OCI-LY7 (cell line): ENCODE measurements around the gene FHIT. TPM values are rescaled to one million over a fixed set of nuclear protein-coding genes. Genes with fewer than 3 reads are reported as not detected.

Source experiments
- BruUV-seq: library from RNA; stranded (reverse); fragments of 400-500 nt; replicated peaks from 2 replicates; lab custom pipeline; 2021; lab: Mats Ljungman, UMichigan
- CTCF ChIA-PET: fragments of 300-600 bp; sonication (Branson Sonifier 250); formaldehyde crosslinking; loops from one replicate; lab custom pipeline; 2022; ENCODE audit warnings: antibody characterized with exemption; ENCODE audit not compliant: unreplicated experiment; lab: Charles Lee
- POLR2A ChIA-PET: fragments of 300-600 bp; sonication (Branson Sonifier 250); formaldehyde crosslinking; loops from one replicate; lab custom pipeline; 2022; ENCODE audit warnings: antibody characterized with exemption; lab: Charles Lee
- DNase-seq: peaks from one replicate; pipeline ENCODE4 v3.0.0-alpha.2; 2015; ENCODE audit warnings: low spot score
- H2AFZ ChIP-seq: fragments of 200-600 bp; sonication (generic), shearing (Covaris generic); 2 replicates; pipeline ENCODE4 v1.6.1; 2014; ENCODE audit warnings: mild to moderate bottlenecking, antibody characterized with exemption, low read length, moderate library complexity
- H3K27ac ChIP-seq: fragments of 200-600 bp; sonication (generic); 2 replicates; pipeline ENCODE4 v1.5.1; 2014; ENCODE audit warnings: mixed run types, low read depth, mild to moderate bottlenecking, moderate library complexity, low read length, inconsistent platforms; ENCODE audit not compliant: poor library complexity, severe bottlenecking
- H3K36me3 ChIP-seq: fragments of 200-600 bp; sonication (generic); 2 replicates; pipeline ENCODE4 v1.6.1; 2014; ENCODE audit warnings: mild to moderate bottlenecking, antibody characterized with exemption, low read length, moderate library complexity, mixed read lengths; ENCODE audit not compliant: insufficient read depth
- H3K4me1 ChIP-seq: fragments of 200-600 bp; sonication (generic); 2 replicates; pipeline ENCODE4 v1.5.1; 2014; ENCODE audit warnings: mild to moderate bottlenecking, low read length; ENCODE audit not compliant: insufficient read depth, poor library complexity, severe bottlenecking
- H3K4me2 ChIP-seq: fragments of 200-600 bp; sonication (generic); 2 replicates; pipeline ENCODE4 v1.6.1; 2014; ENCODE audit warnings: mild to moderate bottlenecking, low read length
- H3K4me3 ChIP-seq: fragments of 200-600 bp; sonication (generic); 2 replicates; pipeline ENCODE4 v1.5.1; 2014; ENCODE audit warnings: mild to moderate bottlenecking, low read depth, low read length; ENCODE audit not compliant: poor library complexity, severe bottlenecking
- H3K79me2 ChIP-seq: fragments of 200-600 bp; sonication (generic); 2 replicates; pipeline ENCODE4 v1.6.1; 2016; ENCODE audit warnings: low read depth, mild to moderate bottlenecking, low read length, moderate library complexity, mixed read lengths; ENCODE audit not compliant: insufficient read depth
- H3K9me2 ChIP-seq: fragments of 200-600 bp; sonication (generic); 2 replicates; pipeline ENCODE4 v1.6.1; 2016; ENCODE audit warnings: mild to moderate bottlenecking, low read length, mixed read lengths; ENCODE audit not compliant: insufficient read depth
- H3K9me3 ChIP-seq: fragments of 200-600 bp; sonication (generic); 2 replicates; pipeline ENCODE4 v1.6.1; 2014; ENCODE audit warnings: mild to moderate bottlenecking, mixed run types, low read length, mixed read lengths
- H4K20me1 ChIP-seq: fragments of 200-600 bp; sonication (generic); 2 replicates; pipeline ENCODE4 v1.6.1; 2014; ENCODE audit warnings: mild to moderate bottlenecking, antibody characterized with exemption, low read length, moderate library complexity, mixed read lengths; ENCODE audit not compliant: insufficient read depth
- CTCF ChIP-seq: fragments of 200-600 bp; sonication (generic); conservative IDR thresholded peaks from 2 replicates; pipeline ENCODE4 v1.5.1; 2014; ENCODE audit warnings: mild to moderate bottlenecking, antibody characterized with exemption, low read length, moderate library complexity, mixed read lengths
- EZH2phosphoT487 ChIP-seq: fragments of 200-600 bp; sonication (generic); IDR thresholded peaks from 2 replicates; pipeline ENCODE4 v1.6.1; 2018; ENCODE audit warnings: low read depth, borderline replicate concordance, mild to moderate bottlenecking, mixed run types, antibody characterized with exemption, low read length, moderate library complexity, mixed read lengths
- intact Hi-C: fragments of 100-400 bp; cut with micrococcal nuclease; formaldehyde crosslinking; loops from one replicate; pipeline ENCODE4 v1.10.0; 2022; ENCODE audit not compliant: unreplicated experiment
- total RNA-seq, 2 experiments: library from RNA; depleted of rRNA in 1 of 2; stranded (reverse); fragments of >200 nt in 1 of 2; shearing (Covaris generic) in 1 of 2; gene quantifications; 2 replicates each; pipeline ENCODE4 v1.2.3, GENCODE V29; 2014 to 2022

Gene FHIT
- total RNA-seq, 2 experiments from 2014 or later: 5.0 to 10.9 TPM

DNA sequence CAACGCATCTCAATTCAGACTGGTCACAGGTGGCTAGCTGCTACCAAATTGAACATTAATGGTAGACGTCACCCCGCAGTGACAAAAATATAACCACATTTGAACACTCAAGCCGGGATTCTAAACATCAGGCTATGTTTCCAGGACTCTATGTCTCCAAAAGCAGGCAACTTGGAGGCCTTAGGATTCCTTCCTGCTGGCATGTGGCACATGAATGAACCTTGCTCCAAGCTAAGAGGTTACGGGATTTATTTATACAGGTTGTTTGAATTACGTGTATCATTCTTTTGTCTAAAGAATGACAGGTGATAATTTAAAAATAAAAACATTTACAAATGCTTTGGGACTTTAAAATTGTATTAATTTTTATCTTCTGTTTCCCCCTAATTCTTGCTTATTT lies 1337.0 kb downstream of the FHIT start:
- Histone ChIP-seq H3K4me2 (no peak overlapping the region), H3K36me3 (no peaks in the 10 kb centered on the region), H2AFZ (no peak overlapping the region), H3K27ac (no peak overlapping the region), H3K4me3 (no peak overlapping the region), H3K4me1 (no peaks in the 10 kb centered on the region), H3K9me2 (no peaks in the 10 kb centered on the region), H4K20me1 (no peaks in the 10 kb centered on the region), H3K79me2 (no peaks in the 10 kb centered on the region), H3K9me3 (no peaks in the 10 kb centered on the region)
- no peak for TF ChIP-seq CTCF
- no peak for TF ChIP-seq EZH2phosphoT487
- POLR2A ChIA-PET: interaction anchor here (0.6 kb wide), 1 partner anchor 90 kb away, joined by 3 read pairs; no protein-coding TSS in a partner anchor
- intact Hi-C loops: no loop called here
- CTCF ChIA-PET: no interaction called here
- no TSS peak for BruUV-seq
- no peak for DNase-seq

GRCh38 chr3:59913645-59914044 lies 1337.6 kb downstream of the FHIT start:
- DNase-seq: no peak
- ChIA-PET POLR2A (interaction anchor here (0.6 kb wide), 1 partner anchor 90 kb away, joined by 3 read pairs; no protein-coding TSS in a partner anchor), CTCF (no interaction called here)
- Histone ChIP-seq H3K79me2 (no peaks in the 10 kb centered on the region), H3K9me2 (no peaks in the 10 kb centered on the region), H3K4me2 (no peak overlapping the region), H3K9me3 (no peaks in the 10 kb centered on the region), H4K20me1 (no peaks in the 10 kb centered on the region), H3K4me1 (no peaks in the 10 kb centered on the region), H2AFZ (no peak overlapping the region), H3K36me3 (no peaks in the 10 kb centered on the region), H3K27ac (no peak overlapping the region), H3K4me3 (no peak overlapping the region)
- intact Hi-C loops: no loop called here
- BruUV-seq: no TSS peak
- TF ChIP-seq CTCF: no peak
- no peak for TF ChIP-seq EZH2phosphoT487

DNA sequence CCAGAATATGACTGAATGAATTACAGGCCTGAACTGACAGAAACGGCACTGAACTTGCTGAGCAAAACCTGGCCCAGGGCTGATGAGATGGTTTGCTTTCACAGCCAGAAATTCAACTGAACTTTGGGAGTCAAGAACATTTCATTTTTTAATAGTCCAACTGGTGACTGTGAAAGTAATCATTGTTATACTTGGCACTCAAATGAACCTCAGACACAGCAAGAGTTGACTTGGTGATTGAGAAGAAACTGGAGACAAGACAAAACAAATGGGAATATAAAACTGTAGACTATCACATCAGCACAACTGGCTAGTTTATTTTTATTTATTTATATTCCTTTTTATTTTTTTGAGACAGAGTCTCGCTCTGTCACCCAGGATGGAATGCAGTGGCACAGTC lies 1342.6 kb downstream of the FHIT start:
- no peaks in the 10 kb centered on the region for H3K4me1 ChIP-seq
- no peaks in the 10 kb centered on the region for H3K9me3 ChIP-seq
- POLR2A ChIA-PET: no interaction called here
- no peaks in the 10 kb centered on the region for H3K79me2 ChIP-seq
- TF ChIP-seq CTCF: no peak
- no peak for TF ChIP-seq EZH2phosphoT487
- no peaks in the 10 kb centered on the region for H3K9me2 ChIP-seq
- no peaks in the 10 kb centered on the region for H4K20me1 ChIP-seq
- BruUV-seq: no TSS peak
- H3K27ac ChIP-seq: no peak overlapping the region
- DNase-seq: no peak
- H3K36me3 ChIP-seq: no peaks in the 10 kb centered on the region
- H3K4me3 ChIP-seq: no peak overlapping the region
- intact Hi-C loops: no loop called here
- CTCF ChIA-PET: no interaction called here
- H3K4me2 ChIP-seq: no peak overlapping the region
- H2AFZ ChIP-seq: no peak overlapping the region
